GM12872 (cell line): ENCODE results near the gene HTRA1.

ENCODE experiments used
- CTCF ChIP-seq: IDR thresholded peaks from 3 replicates; pipeline ENCODE4 v1.5.1; 2011; ENCODE audit warnings: low read depth, mild to moderate bottlenecking, low read length, moderate library complexity; ENCODE audit not compliant: insufficient read depth

Gene HTRA1

GRCh38 chr10:122505011-122505410, 43.7 kb downstream of the HTRA1 start:
- TF ChIP-seq CTCF, result no peak

- TF ChIP-seq CTCF, result no peak
Observed at GRCh38 chr10:122505885-122506645, 44.7 kb downstream of the HTRA1 start.

- TF ChIP-seq CTCF, result no peak
Observed at GRCh38 chr10:122507616-122508015, 46.3 kb downstream of the HTRA1 start.

GRCh38 chr10:122508021-122508420, 46.7 kb downstream of the HTRA1 start:
- TF ChIP-seq CTCF, result no peak

- no peak for TF ChIP-seq CTCF
Observed at GRCh38 chr10:122509323-122509722, 48.0 kb downstream of the HTRA1 start.

GRCh38 chr10:122510326-122510725, 49.0 kb downstream of the HTRA1 start:
- no peak for TF ChIP-seq CTCF

GRCh38 chr10:122510736-122511135, 49.4 kb downstream of the HTRA1 start:
- no peak for TF ChIP-seq CTCF
